ENCODE results near the gene HAUS7.

HAUS7 gene

GRCh38 chrX:153450114-153450948 is 20.0 kb downstream of the HAUS7 start:
- H3K27me3 ChIP-seq (ENCODE audit: control insufficient read depth in 1 of 2, insufficient read depth in 2 of 2, low read length in 2 of 2), result peaks cover 0 to 13% of the 10 kb centered on the region in 2 donors
- H3K4me1 ChIP-seq (ENCODE audit: insufficient read depth, low read length), result no peaks in the 10 kb centered on the region
- H3K4me3 ChIP-seq (ENCODE audit: low read depth in 1 of 2, low read length in 2 of 2), result no peak overlapping the region
- H3K9ac ChIP-seq (ENCODE audit: low read length), result no peak overlapping the region
- H3K27ac ChIP-seq (ENCODE audit: low read depth, low read length), result no peak overlapping the region
- no peaks in the 10 kb centered on the region for H3K36me3 ChIP-seq (ENCODE audit: insufficient read depth, low read length)
- no peaks in the 10 kb centered on the region for H3K9me3 ChIP-seq (ENCODE audit: low read length)

GRCh38 chrX:153449368-153450113 is 20.8 kb downstream of the HAUS7 start:
- H3K9ac ChIP-seq (ENCODE audit: low read length), result no peak overlapping the region
- no peaks in the 10 kb centered on the region for H3K9me3 ChIP-seq (ENCODE audit: low read length)
- no peaks in the 10 kb centered on the region for H3K4me1 ChIP-seq (ENCODE audit: insufficient read depth, low read length)
- no peak overlapping the region for H3K4me3 ChIP-seq (ENCODE audit: low read depth in 1 of 2, low read length in 2 of 2)
- peaks cover 0 to 13% of the 10 kb centered on the region in 2 donors for H3K27me3 ChIP-seq (ENCODE audit: control insufficient read depth in 1 of 2, insufficient read depth in 2 of 2, low read length in 2 of 2)
- H3K36me3 ChIP-seq (ENCODE audit: insufficient read depth, low read length), result no peaks in the 10 kb centered on the region
- no peak overlapping the region for H3K27ac ChIP-seq (ENCODE audit: low read depth, low read length)

- no peaks in the 10 kb centered on the region for H3K9me3 ChIP-seq (ENCODE audit: low read length)
- H3K27ac ChIP-seq (ENCODE audit: low read depth, low read length), result no peak overlapping the region
- peaks cover 0 to 13% of the 10 kb centered on the region in 2 donors for H3K27me3 ChIP-seq (ENCODE audit: control insufficient read depth in 1 of 2, insufficient read depth in 2 of 2, low read length in 2 of 2)
- no peaks in the 10 kb centered on the region for H3K4me1 ChIP-seq (ENCODE audit: insufficient read depth, low read length)
- H3K9ac ChIP-seq (ENCODE audit: low read length), result no peak overlapping the region
- H3K4me3 ChIP-seq (ENCODE audit: low read depth in 1 of 2, low read length in 2 of 2), result no peak overlapping the region
- no peaks in the 10 kb centered on the region for H3K36me3 ChIP-seq (ENCODE audit: insufficient read depth, low read length)
Observed at GRCh38 chrX:153448556-153449367, 21.6 kb downstream of the HAUS7 start.

- H3K36me3 ChIP-seq (ENCODE audit: insufficient read depth, low read length), result no peaks in the 10 kb centered on the region
- H3K4me1 ChIP-seq (ENCODE audit: insufficient read depth, low read length), result no peaks in the 10 kb centered on the region
- no peak overlapping the region for H3K4me3 ChIP-seq (ENCODE audit: low read depth in 1 of 2, low read length in 2 of 2)
- no peaks in the 10 kb centered on the region for H3K9me3 ChIP-seq (ENCODE audit: low read length)
- H3K9ac ChIP-seq (ENCODE audit: low read length), result no peak overlapping the region
- no peak overlapping the region for H3K27ac ChIP-seq (ENCODE audit: low read depth, low read length)
- H3K27me3 ChIP-seq (ENCODE audit: control insufficient read depth in 1 of 2, insufficient read depth in 2 of 2, low read length in 2 of 2), result peaks cover 0 to 13% of the 10 kb centered on the region in 2 donors
Observed at GRCh38 chrX:153447581-153447960, 22.8 kb downstream of the HAUS7 start.

- Histone ChIP-seq H3K4me3 (ENCODE audit: low read depth in 1 of 2, low read length in 2 of 2) (no peak overlapping the region), H3K27me3 (ENCODE audit: control insufficient read depth in 1 of 2, insufficient read depth in 2 of 2, low read length in 2 of 2) (peaks cover 0 to 13% of the 10 kb centered on the region in 2 donors), H3K9ac (ENCODE audit: low read length) (no peak overlapping the region), H3K27ac (ENCODE audit: low read depth, low read length) (no peak overlapping the region), H3K36me3 (ENCODE audit: insufficient read depth, low read length) (no peaks in the 10 kb centered on the region), H3K4me1 (ENCODE audit: insufficient read depth, low read length) (no peaks in the 10 kb centered on the region), H3K9me3 (ENCODE audit: low read length) (no peaks in the 10 kb centered on the region)
Observed at GRCh38 chrX:153446950-153447580, 23.3 kb downstream of the HAUS7 start.

GRCh38 chrX:153446636-153446936 is 23.8 kb downstream of the HAUS7 start:
- no peaks in the 10 kb centered on the region for H3K36me3 ChIP-seq (ENCODE audit: insufficient read depth, low read length)
- no peak overlapping the region for H3K4me3 ChIP-seq (ENCODE audit: low read depth in 1 of 2, low read length in 2 of 2)
- H3K27me3 ChIP-seq (ENCODE audit: control insufficient read depth in 1 of 2, insufficient read depth in 2 of 2, low read length in 2 of 2), result peaks cover 0 to 13% of the 10 kb centered on the region in 2 donors
- H3K9me3 ChIP-seq (ENCODE audit: low read length), result no peaks in the 10 kb centered on the region
- H3K4me1 ChIP-seq (ENCODE audit: insufficient read depth, low read length), result no peaks in the 10 kb centered on the region
- no peak overlapping the region for H3K9ac ChIP-seq (ENCODE audit: low read length)
- H3K27ac ChIP-seq (ENCODE audit: low read depth, low read length), result no peak overlapping the region

- Histone ChIP-seq H3K4me3 (ENCODE audit: low read depth in 1 of 2, low read length in 2 of 2) (no peak within 1 kb of the TSS), H3K27ac (ENCODE audit: low read depth, low read length) (no peak within 1 kb of the TSS), H3K36me3 (ENCODE audit: insufficient read depth, low read length) (no peaks in the 10 kb centered on the region), H3K9me3 (ENCODE audit: low read length) (no peaks in the 10 kb centered on the region), H3K9ac (ENCODE audit: low read length) (no peak within 1 kb of the TSS), H3K27me3 (ENCODE audit: control insufficient read depth in 1 of 2, insufficient read depth in 2 of 2, low read length in 2 of 2) (peaks cover 0 to 13% of the 10 kb centered on the region in 2 donors), H3K4me1 (ENCODE audit: insufficient read depth, low read length) (no peaks in the 10 kb centered on the region)
Observed at GRCh38 chrX:153445856-153446635, 24.3 kb downstream of the HAUS7 start, which contains the start of gene TREX2. Gene TREX2 (minus strand): TSS chrX:153446056. CDS start chrX:153445430, 626 bp downstream.

GRCh38 chrX:153445106-153445855 is 25.1 kb downstream of the HAUS7 start:
- Histone ChIP-seq H3K4me3 (ENCODE audit: low read depth in 1 of 2, low read length in 2 of 2) (no peak overlapping the region), H3K36me3 (ENCODE audit: insufficient read depth, low read length) (no peaks in the 10 kb centered on the region), H3K27me3 (ENCODE audit: control insufficient read depth in 1 of 2, insufficient read depth in 2 of 2, low read length in 2 of 2) (peaks cover 0 to 18% of the 10 kb centered on the region in 2 donors), H3K27ac (ENCODE audit: low read depth, low read length) (no peak overlapping the region), H3K4me1 (ENCODE audit: insufficient read depth, low read length) (no peaks in the 10 kb centered on the region), H3K9me3 (ENCODE audit: low read length) (peaks cover under 1% of the 10 kb centered on the region), H3K9ac (ENCODE audit: low read length) (no peak overlapping the region)

GRCh38 chrX:153444333-153445011 is 25.9 kb downstream of the HAUS7 start:
- no peak overlapping the region for H3K4me3 ChIP-seq (ENCODE audit: low read depth in 1 of 2, low read length in 2 of 2)
- no peaks in the 10 kb centered on the region for H3K36me3 ChIP-seq (ENCODE audit: insufficient read depth, low read length)
- no peaks in the 10 kb centered on the region for H3K4me1 ChIP-seq (ENCODE audit: insufficient read depth, low read length)
- no peak overlapping the region for H3K27ac ChIP-seq (ENCODE audit: low read depth, low read length)
- H3K27me3 ChIP-seq (ENCODE audit: control insufficient read depth in 1 of 2, insufficient read depth in 2 of 2, low read length in 2 of 2), result peaks cover 0 to 19% of the 10 kb centered on the region in 2 donors
- H3K9ac ChIP-seq (ENCODE audit: low read length), result no peak overlapping the region
- peaks cover 7% of the 10 kb centered on the region for H3K9me3 ChIP-seq (ENCODE audit: low read length)

All from muscle layer of colon (tissue), 2 donors.